GM23248 (cell line): ENCODE results near the gene MIB1.

Experiments used
- EZH2 ChIP-seq: fragments of 200-600 bp; sonication (generic); IDR thresholded peaks from 2 replicates; pipeline ENCODE4 v1.6.1; 2018; ENCODE audit warnings: antibody characterized with exemption, mild to moderate bottlenecking; ENCODE audit not compliant: insufficient read depth, poor library complexity, severe bottlenecking
- EZH2phosphoT487 ChIP-seq: fragments of 200-600 bp; sonication (generic); IDR thresholded peaks from 2 replicates; pipeline ENCODE4 v1.6.1; 2018; ENCODE audit warnings: antibody characterized with exemption, moderate library complexity, mild to moderate bottlenecking, low read depth; ENCODE audit not compliant: insufficient read depth

DNA sequence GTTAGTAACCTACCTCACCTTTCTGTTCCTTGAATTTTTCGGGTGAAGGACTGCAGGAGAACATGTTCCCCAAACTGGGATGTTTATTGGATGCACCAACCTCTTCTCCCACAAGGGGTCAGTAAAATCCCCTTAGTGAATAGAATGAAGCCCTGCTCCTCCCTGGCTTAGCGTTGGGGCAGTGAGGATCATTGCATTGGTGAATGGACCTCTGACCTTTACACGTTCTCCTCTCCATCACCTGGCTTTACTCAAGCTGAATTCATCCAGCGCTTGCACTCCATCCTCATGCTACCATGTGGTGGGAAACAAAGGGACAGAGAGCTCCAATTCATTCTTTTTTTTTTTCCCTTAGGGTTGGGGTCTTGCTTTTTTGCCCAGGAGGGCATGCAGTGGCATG, 157.2 kb downstream of the MIB1 start:
- TF ChIP-seq EZH2 = no peak
- TF ChIP-seq EZH2phosphoT487 = no peak
